Medulla oblongata (tissue), 1 donor: ENCODE results near the gene RNF130.
A peak's percentile ranks its signal among the peaks of the same experiment; 100 is the strongest.

Experiments
- DNase-seq: peaks from one replicate; pipeline ENCODE4 v3.0.0-alpha.2; 2015; ENCODE audit errors: extremely low spot score

Gene RNF130

DNA sequence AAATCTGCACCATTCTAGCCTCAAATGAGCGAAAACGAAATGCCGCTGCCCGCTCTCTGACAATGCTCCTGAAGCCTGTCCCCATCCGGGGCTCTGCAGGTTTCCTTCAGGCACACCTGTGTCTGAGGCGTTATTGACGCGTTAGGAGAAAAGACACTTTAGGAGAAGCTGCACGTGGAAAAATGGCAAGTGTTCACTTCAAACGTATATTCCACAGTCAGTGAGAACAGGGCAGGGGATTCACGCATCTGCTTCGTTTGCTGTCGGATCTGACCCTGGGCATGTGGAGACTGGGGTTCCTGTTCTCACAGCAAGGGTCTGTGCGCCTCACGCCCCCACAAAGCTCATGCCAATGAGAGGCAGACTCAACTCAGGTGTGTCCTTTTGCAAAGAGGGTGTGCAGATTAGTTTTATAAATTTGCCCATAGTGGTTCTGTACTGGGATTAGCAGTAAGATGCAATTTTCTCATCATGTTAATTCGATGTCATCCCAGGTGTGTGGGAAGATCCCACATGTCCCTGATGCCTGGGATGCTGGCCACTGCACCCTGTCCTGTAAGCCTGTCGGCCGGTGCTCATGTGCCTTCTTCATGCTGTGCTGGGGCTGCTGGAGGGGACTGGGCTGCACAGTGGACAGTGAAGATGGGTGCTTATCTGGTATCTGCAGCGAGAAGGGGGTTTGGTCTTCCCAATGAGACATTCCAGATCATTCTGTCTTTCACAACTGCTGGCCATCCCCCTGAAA lies 152.6 kb downstream of the RNF130 start:
- no peak for DNase-seq

GRCh38 chr5:179916523-179916922 lies 155.0 kb downstream of the RNF130 start:
- DNase-seq: no peak

GRCh38 chr5:179915406-179915935 lies 156.1 kb downstream of the RNF130 start:
- DNase-seq: no peak

GRCh38 chr5:179914032-179914755 lies 157.4 kb downstream of the RNF130 start:
- DNase-seq: peak; percentile 35

GRCh38 chr5:179913461-179913860 lies 158.1 kb downstream of the RNF130 start:
- DNase-seq: no peak

DNA sequence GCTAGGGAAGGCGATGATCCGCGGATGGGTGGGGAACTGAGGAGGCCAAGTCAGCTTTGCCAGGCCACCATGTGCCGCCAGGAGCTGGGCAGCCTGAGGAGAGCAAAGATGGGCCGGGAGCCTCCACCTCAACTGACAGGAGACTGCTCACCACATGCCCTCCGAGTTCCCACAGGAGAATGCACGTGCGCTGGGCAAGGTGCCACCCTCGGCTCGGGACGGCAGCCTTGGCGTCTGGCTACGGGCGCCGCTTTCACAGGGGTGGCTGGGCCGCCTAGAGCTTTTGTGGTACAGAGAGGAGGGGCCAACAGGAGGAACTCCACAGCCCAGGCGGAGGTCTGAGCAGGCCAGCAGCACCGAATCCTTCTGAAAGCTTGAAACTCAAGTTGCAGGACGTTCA lies 158.6 kb downstream of the RNF130 start:
- peak; percentile 54 for DNase-seq

DNA sequence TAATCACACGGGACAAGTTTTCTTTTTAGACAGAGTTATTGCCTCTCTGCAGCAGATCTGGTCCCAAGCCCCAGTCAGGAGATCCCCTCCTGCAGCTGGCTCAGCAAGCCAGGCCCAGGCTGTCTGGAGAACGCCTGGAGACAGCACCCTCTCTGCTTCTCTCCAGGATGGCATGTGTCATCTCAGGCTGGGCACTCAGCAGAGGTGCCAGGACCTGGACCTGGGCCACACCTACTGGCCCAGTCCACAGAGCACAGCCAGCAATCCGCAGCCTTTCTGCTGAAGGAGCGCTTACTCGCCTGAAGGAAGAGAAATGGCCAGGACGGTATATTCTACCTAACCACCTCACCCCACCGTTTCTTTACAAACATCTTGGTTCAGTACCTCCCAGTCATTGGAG lies 159.2 kb downstream of the RNF130 start:
- no peak for DNase-seq

DNA sequence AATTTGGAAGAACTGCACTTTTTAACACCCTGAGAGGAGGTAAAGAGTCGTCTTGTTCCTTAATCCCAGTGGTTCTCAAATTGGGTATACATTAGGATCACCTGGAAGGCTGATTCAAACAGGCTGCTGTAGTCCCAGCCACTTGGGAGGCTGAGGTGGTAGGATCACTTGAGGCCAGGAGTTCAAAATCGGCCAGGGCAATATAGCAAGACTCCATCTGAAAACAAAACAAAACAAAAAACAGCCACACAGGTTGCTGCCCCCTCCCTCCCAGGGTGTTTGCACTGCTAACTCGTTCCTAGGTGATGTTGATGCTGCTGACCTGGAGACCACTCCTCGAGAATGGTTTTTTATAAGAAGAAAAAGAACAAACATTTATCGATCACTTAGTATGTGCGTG lies 162.3 kb downstream of the RNF130 start:
- DNase-seq: no peak

- no peak for DNase-seq
These were observed 163.0 kb downstream of the RNF130 start for GRCh38 chr5:179908528-179908927.

- peak; percentile 74 for DNase-seq
These were observed 163.8 kb downstream of the RNF130 start, which contains the start of gene TBC1D9B for GRCh38 chr5:179907556-179908324. TSS of gene TBC1D9B (minus strand) at chr5:179907897. CDS start at chr5:179907821, 76 bp downstream.

- DNase-seq: no peak
These were observed 164.6 kb downstream of the RNF130 start for GRCh38 chr5:179906795-179907555.

GRCh38 chr5:179906294-179906794 lies 165.2 kb downstream of the RNF130 start:
- DNase-seq: no peak

GRCh38 chr5:179905161-179905560 lies 166.4 kb downstream of the RNF130 start:
- no peak for DNase-seq
